ENCODE measurements around the gene C18orf32. TPM values are rescaled to one million over a fixed set of nuclear protein-coding genes. Genes with fewer than 3 reads are reported as not detected.

The C18orf32 gene
- polyA plus RNA-seq, 2 of the 4 experiments (the other 2 are of a cell fraction), result 12.7 to 59.1 TPM

GRCh38 chr18:49447810-49448745 lies 39.0 kb downstream of the C18orf32 start:
- TF ChIP-seq SMC3 (IDR thresholded peaks at IDR 0.05), result peak; percentile 36; the same call in 1 of the 3 replicates
- TF ChIP-seq CTCF (IDR thresholded peaks at IDR 0.05), result peak; percentile 57
- peak; percentile 63 to 67 for TF ChIP-seq RAD21 (conservative IDR thresholded peaks at IDR 0.05 in 1 of 2, IDR thresholded peaks at IDR 0.05 in 1 of 2)
- peak; percentile 10 for TF ChIP-seq MAFK (IDR thresholded peaks at IDR 0.05; ENCODE audit: partially characterized antibody)
- TF ChIP-seq, protein P1, sequence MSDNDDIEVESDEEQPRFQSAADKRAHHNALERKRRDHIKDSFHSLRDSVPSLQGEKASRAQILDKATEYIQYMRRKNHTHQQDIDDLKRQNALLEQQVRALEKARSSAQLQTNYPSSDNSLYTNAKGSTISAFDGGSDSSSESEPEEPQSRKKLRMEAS (IDR thresholded peaks at IDR 0.05), result no peak
- Histone ChIP-seq H3K4me1 (no peaks in the 10 kb centered on the region), H3K27ac (no peak overlapping the region), H3K4me3 (no peak overlapping the region), H3K4me2 (no peak overlapping the region), H3K9me3 (no peaks in the 10 kb centered on the region)
- ChIA-PET CTCF (interaction anchor here (0.7 to 1.5 kb wide), 10 partner anchors 8 to 773 kb away, joined by 3 to 5 read pairs (median 3); no protein-coding TSS in a partner anchor), POLR2A (no interaction called here)
- DNase-seq (ENCODE audit: low read depth in 1 of 2, low spot score in 1 of 2), result peak; percentile 12 to 71
- WGBS (ENCODE audit: missing lambda C conversion rate), result 42% methylated on average over 3 of the region's 3 CpGs
- ATAC-seq, result peak; percentile 77 to 94; a peak in 5 of 6 replicates
- no peak for FAIRE-seq

GRCh38 chr18:49446481-49446880 lies 40.6 kb downstream of the C18orf32 start:
- DNase-seq (ENCODE audit: low read depth in 1 of 2, low spot score in 1 of 2) (no peak), FAIRE-seq (no peak), ATAC-seq (no peak)
- CTCF ChIA-PET, result interaction anchor here (1.1 to 1.7 kb wide), 4 partner anchors 11 to 770 kb away, joined by 3 to 9 read pairs (median 5); no protein-coding TSS in a partner anchor
- Histone ChIP-seq H3K4me1 (no peaks in the 10 kb centered on the region), H3K27ac (no peak overlapping the region), H3K4me3 (no peak overlapping the region), H3K4me2 (no peak overlapping the region), H3K9me3 (no peaks in the 10 kb centered on the region)
- TF ChIP-seq NPAS2 (CRISPR knock-in tag; IDR thresholded peaks at IDR 0.05; ENCODE audit: borderline replicate concordance) (no peak), CEBPB (IDR thresholded peaks at IDR 0.05) (no peak), JUNB (IDR thresholded peaks at IDR 0.05) (no peak), KDM1A (IDR thresholded peaks at IDR 0.05; ENCODE audit: low read depth) (no peak)
- POLR2A ChIA-PET, result no interaction called here
- 91% methylated on average over 5 of the region's 5 CpGs for WGBS (ENCODE audit: missing lambda C conversion rate)

- CTCF ChIA-PET, result interaction anchor here (0.5 to 1.1 kb wide), 2 partner anchors 53 to 770 kb away, joined by 3 read pairs; no protein-coding TSS in a partner anchor
- no peak for DNase-seq (ENCODE audit: low read depth in 1 of 2, low spot score in 1 of 2)
- no peak for FAIRE-seq
- no peak overlapping the region for H3K4me2 ChIP-seq
- no peak for TF ChIP-seq NPAS2 (CRISPR knock-in tag; IDR thresholded peaks at IDR 0.05; ENCODE audit: borderline replicate concordance)
- TF ChIP-seq RAD21 (conservative IDR thresholded peaks at IDR 0.05 in 1 of 2, IDR thresholded peaks at IDR 0.05 in 1 of 2), result no peak
- no peak for TF ChIP-seq PBX3 (IDR thresholded peaks at IDR 0.05)
- TF ChIP-seq MAFK (IDR thresholded peaks at IDR 0.05; ENCODE audit: partially characterized antibody), result no peak
- no peak for TF ChIP-seq TFCP2L1 (CRISPR knock-in tag; IDR thresholded peaks at IDR 0.05)
- TF ChIP-seq CTCF (IDR thresholded peaks at IDR 0.05), result no peak
- no peak for TF ChIP-seq ZSCAN20 (CRISPR knock-in tag; IDR thresholded peaks at IDR 0.05)
- TF ChIP-seq RNF2 (IDR thresholded peaks at IDR 0.05; ENCODE audit: borderline replicate concordance, low read depth), result no peak
- TF ChIP-seq CBX2 (IDR thresholded peaks at IDR 0.05; ENCODE audit: borderline replicate concordance, low read depth), result no peak
- TF ChIP-seq CEBPB (IDR thresholded peaks at IDR 0.05), result no peak
- TF ChIP-seq, protein P1 (IDR thresholded peaks at IDR 0.05), result no peak
- no peak for TF ChIP-seq FOXS1 (CRISPR knock-in tag; IDR thresholded peaks at IDR 0.05)
- no peak for TF ChIP-seq KDM1A (IDR thresholded peaks at IDR 0.05; ENCODE audit: low read depth)
- TF ChIP-seq, protein P2, sequence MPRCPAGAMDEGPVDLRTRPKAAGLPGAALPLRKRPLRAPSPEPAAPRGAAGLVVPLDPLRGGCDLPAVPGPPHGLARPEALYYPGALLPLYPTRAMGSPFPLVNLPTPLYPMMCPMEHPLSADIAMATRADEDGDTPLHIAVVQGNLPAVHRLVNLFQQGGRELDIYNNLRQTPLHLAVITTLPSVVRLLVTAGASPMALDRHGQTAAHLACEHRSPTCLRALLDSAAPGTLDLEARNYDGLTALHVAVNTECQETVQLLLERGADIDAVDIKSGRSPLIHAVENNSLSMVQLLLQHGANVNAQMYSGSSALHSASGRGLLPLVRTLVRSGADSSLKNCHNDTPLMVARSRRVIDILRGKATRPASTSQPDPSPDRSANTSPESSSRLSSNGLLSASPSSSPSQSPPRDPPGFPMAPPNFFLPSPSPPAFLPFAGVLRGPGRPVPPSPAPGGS (IDR thresholded peaks at IDR 0.05), result no peak
- no peak for TF ChIP-seq CHD2 (IDR thresholded peaks at IDR 0.05; ENCODE audit: low read length, partially characterized antibody)
- no peak for TF ChIP-seq CBX8 (IDR thresholded peaks at IDR 0.05)
- no peak for TF ChIP-seq ZFP36 (IDR thresholded peaks at IDR 0.05; ENCODE audit: borderline replicate concordance, partially characterized antibody)
- WGBS (ENCODE audit: missing lambda C conversion rate), result 89% methylated on average over 3 of the region's 3 CpGs
- H3K4me3 ChIP-seq, result no peak overlapping the region
- POLR2A ChIA-PET, result no interaction called here
- ATAC-seq, result no peak
- H3K4me1 ChIP-seq, result no peaks in the 10 kb centered on the region
- no peak overlapping the region for H3K27ac ChIP-seq
- H3K9me3 ChIP-seq, result no peaks in the 10 kb centered on the region
Observed at GRCh38 chr18:49444581-49444980, 42.5 kb downstream of the C18orf32 start.

Measured in A549 (cell line).